Spleen (tissue), 7 donors: Measurements from ENCODE around the gene OR8B12.
"Not testable (repeated sequence)": the region's sequence is repeated elsewhere in the genome, so short reads cannot be mapped to it uniquely, and the experiment has no call there.

ENCODE experiments used
- POLR2A ChIP-seq, 3 donors: fragments of 450-650 bp; IDR thresholded peaks; one replicate each; pipeline ENCODE4 v1.5.1; 2017; ENCODE audit warnings: antibody characterized with exemption in 3 of 3, mild to moderate bottlenecking in 1 of 3
- TF ChIP-seq, protein P1 (sequence below), 11 experiments: fragments of 200-600 bp in 7 of 11; fragments of 450-650 bp in 4 of 11; sonication (generic) in 4 of 11; IDR thresholded peaks in 8 of 11; conservative IDR thresholded peaks in 3 of 11; 1 replicate in 7 of 11; 2 replicates in 4 of 11; pipeline versions ENCODE4 v1.4.0 to v1.8.0; 2016 to 2021; ENCODE audit warnings: antibody characterized with exemption in 11 of 11, inconsistent platforms in 4 of 11, mild to moderate bottlenecking in 1 of 11
- donor health status: DM: no; HTN: no; CAD: no; lungs with moderate emphysema.
- donor health status: DM: no; HTN: no; CAD: no.
- donor health status: DM: no; HTN: no; CAD: no.

DNA sequence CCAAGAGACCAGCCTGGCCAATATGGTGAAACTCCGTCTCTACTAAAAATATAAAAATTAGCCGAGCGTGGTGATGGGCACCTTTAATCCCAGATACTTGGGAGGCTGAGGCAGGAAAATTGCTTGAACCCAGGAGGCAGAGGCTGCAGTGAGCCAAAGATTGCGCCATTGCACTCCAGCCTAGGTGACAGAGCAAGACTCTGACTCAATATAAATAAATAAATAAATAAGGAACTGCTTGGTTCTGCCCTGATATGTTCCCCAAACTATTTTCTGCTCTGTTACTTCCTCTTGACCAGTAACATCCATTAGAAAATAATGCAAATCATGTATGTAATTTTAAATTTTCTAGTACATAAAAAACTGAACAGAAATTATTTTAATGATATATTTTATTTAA lies 28.8 kb downstream of the OR8B12 start:
- TF ChIP-seq, protein P1, sequence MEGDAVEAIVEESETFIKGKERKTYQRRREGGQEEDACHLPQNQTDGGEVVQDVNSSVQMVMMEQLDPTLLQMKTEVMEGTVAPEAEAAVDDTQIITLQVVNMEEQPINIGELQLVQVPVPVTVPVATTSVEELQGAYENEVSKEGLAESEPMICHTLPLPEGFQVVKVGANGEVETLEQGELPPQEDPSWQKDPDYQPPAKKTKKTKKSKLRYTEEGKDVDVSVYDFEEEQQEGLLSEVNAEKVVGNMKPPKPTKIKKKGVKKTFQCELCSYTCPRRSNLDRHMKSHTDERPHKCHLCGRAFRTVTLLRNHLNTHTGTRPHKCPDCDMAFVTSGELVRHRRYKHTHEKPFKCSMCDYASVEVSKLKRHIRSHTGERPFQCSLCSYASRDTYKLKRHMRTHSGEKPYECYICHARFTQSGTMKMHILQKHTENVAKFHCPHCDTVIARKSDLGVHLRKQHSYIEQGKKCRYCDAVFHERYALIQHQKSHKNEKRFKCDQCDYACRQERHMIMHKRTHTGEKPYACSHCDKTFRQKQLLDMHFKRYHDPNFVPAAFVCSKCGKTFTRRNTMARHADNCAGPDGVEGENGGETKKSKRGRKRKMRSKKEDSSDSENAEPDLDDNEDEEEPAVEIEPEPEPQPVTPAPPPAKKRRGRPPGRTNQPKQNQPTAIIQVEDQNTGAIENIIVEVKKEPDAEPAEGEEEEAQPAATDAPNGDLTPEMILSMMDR (IDR thresholded peaks at IDR 0.05 in 8 of 11, conservative IDR thresholded peaks at IDR 0.05 in 3 of 11) = not testable (repeated sequence)
- not testable (repeated sequence) for TF ChIP-seq POLR2A (IDR thresholded peaks at IDR 0.05)
